Measurements from ENCODE around the gene ADA.
"Not testable (repeated sequence)": the region's sequence is repeated elsewhere in the genome, so short reads cannot be mapped to it uniquely, and the experiment has no call there.

ADA gene

DNA sequence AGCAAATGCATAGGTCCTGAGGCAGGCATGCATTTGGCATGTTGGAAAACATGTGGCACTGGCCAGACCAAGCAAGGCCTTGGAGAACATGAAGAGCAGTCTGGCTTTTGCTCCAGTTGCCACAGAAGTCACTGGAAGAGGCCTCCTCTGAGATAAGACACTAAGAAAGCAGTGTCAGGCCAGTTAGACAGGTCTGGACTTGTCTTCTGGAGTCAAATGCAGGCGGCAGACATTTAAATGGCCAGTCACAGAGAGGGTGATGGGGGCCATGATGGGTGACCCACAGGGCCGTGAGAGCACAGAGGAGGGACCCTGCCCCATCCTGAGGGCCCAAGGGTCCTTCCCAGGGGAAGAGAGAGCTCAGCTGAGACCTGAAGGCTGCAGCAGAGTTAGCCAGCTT, 26.7 kb upstream of the ADA start:
- DNase-seq = no peak

DNA sequence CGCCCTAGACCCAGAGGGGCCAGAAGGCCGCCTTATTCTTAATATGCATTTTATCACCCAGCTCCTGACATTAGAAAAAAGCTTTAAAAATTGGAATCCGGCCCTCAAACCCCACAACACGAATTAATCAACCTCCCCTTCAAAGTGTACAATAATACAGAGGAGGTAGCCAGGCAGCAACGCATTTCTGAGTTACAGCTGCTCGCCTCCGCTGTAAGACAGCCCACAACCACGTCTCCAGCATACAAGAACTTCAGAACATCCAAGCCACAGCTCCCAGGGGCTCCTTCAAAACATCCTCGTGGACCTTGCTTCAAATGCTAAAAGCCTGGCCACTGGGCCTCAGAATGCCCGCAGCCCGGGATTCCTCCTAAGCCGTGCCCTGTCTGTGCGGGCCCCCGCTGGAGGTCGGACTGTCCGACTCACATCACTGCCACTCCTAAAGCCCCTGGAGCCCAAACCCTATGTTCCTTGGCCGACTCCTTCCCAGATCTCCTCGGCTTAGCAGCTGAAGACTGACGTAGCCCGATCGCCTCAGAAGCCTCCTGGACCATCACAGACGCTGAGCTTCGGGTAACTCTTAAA, 20.9 kb upstream of the ADA start:
- DNase-seq = not testable (repeated sequence)

DNA sequence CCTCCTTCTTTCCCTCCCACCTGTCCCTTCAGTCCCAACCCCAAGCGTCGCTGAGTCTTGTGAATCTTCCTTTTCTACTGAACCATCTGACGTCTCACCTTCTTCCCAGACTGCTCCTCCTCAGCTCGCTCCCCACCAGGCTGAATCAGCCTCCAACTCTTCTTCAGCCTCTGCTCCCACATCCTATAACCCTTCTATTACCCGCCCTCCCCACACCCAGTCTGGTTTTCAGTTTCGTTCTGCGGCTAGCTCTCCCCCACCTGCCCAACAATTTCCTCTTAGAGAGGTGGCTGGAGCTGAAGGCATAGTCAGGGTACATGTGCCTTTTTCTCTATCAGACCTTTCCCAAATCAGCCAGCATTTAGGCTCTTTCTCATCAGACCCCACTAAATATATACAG, 20.0 kb upstream of the ADA start:
- not testable (repeated sequence) for DNase-seq

DNA sequence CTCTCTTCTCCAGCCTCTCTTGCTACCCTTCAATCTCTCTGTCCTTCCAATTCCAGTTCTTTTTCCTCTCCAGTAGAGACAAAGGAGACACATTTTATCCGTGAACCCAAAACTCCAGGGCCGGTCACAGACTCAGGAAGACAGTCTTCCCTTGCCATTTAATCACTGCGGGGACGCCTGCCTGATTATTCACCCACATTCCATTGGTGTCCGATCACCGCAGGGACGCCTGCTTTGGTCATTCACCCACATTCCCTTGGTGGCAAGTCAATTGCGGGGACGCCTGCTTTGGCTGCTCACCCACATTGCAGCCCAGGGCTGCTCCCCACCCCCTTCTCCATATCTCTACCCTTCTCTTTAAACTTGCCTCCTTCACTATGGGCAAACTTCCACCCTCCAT, 19.4 kb upstream of the ADA start:
- DNase-seq = not testable (repeated sequence)

DNA sequence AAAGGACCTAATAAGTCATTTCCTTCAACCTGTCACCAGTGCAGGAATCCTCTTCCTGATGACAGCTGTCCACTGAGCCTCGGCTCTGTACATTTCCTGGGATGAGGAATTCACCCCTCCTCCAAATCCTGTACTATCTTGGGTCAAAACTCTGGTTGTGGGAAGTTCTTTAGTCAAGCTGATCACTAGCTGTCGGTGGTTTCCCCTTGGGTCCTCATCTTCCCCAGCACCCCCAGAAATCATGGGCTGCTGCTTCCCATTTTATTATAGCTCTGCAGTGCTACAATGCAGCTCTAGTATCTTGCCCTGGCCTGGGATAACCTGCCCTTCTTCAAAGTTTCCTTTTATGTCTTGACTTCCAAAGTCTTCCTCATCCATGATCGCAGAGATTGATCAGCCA, 14.6 kb upstream of the ADA start:
- DNase-seq = no peak

DNA sequence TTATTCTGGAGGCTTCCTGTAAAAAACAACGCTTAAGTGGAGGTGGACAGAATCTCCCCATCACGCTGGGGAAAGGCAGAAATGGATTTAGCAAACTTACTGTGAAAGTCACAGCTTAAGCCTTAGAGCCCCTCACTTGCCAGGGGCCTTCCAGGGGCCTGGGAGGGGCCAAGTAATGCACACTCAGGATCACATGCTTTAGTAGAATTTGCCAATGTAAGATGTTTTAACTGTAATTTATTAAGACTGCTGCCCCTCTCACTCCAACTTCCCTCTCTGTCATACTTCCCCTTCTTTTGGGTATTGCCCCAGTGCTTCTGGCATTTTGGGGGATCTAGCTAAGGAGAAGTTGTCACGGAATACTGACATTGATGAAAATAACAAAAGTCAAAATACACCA, 12.6 kb upstream of the ADA start:
- no peak for DNase-seq

DNA sequence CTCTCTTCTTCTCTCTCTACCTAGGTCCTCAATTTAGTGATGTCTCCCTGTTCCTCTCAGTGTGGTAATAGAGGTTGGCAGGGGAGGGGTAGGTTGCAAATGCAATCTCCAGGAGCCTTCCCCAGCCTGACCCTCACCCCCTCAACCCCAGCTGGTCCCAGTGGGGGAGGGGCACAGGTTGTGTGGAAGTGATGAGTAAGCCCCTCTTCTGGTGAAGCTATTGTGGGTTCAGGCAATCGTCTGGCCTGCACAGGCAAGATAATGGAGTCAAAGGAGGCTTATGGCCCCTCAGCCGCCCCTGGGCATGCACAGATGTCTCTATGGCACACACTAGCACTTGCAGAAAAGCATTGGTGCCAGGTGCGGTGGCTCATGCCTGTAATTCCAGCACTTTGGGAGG, 10.8 kb upstream of the ADA start:
- DNase-seq = no peak

DNA sequence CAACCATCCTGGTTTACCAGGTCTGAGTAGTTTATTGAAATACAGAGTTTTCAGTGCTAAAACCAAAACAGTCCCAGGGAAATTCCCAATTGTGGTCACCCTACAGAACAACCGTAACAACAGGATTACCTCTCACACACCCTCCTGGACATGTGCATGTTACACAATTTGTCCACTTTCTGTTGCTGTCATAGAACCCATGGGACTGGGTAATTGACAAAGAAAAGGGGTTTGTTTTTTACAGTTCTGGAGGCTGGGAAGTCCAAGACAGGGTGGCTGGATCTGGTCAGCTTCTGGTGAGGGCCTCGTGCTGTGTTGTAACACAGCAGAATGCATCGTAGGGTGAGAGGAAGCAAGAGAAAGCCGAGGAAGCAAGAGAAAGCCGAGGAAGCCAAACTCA, 9.1 kb upstream of the ADA start:
- no peak for DNase-seq

DNA sequence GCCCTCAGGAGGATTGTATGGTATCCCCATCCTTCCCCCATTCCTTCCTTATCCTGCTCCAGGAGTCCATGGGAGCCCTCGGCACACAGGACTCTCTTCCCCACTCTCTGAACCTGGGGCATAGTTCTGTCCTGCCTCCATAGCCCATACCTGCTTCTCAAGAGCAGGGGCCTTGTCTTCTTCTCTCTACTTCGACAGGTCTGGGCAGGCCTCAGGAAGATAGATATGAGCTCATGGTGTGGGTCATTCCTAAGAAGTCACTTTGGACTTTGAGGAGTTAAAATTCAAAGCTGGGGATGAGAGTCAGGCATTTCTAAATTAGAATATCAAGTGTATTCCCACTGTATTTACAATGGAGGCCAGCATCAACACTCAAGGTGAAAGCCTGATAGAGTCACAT, 8.4 kb upstream of the ADA start:
- no peak for DNase-seq

DNA sequence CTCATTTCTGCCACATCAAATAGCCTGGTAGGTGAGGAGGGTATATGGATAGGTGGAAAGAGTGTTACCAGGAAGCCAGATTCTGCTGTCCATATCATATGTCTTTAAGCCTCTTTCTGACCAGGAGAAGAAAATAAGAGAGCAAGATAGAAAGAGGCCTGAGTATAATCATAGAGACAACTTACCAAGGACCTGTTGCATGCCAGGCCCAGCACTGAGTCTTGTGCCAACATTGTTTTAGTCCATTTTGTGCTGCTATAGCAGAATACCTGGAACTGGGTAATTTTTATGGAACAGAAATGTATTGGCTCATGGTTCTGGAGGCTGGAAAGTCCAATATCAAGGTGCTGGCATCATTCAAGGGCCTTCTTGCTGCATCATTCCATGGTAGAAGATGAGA, 7.3 kb upstream of the ADA start:
- no peak for DNase-seq

DNA sequence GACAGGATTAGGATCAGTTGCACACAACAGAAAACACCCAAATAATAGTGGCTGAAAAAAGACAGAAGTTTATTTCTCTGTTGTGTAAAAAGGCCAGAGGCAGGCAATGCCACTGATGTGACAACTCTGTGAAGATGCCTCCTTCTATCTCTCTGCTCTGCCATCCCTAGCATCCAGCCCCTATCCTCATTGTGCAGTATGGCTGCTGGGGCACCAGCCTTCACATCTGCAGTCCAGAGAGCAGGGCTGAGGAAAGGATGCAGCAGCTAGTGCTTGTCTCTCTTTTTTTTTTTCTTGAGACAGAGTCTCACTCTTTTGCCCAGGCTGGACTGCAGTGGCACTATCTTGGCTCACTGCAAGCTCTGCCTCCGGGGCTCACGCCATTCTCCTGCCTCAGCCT, 6.4 kb upstream of the ADA start:
- DNase-seq = no peak

DNA sequence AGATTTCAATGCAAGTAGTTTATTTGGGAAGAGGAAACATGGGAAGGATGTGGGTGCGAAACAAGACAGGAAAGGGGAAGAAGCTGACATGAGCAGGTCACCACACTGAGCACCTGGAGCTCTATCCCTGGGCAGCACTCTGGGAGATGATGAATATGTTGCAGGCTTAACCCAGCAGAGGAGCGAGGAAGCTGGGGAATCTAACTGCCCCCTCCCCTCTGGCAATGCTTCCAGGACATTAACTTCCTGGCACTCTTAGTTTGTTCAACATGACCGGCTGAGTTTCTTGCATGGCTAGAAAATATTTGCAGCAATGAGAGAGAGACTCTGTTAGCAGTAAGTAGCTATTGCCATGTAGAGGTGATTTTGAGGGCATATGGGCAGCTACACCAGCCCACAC, 4.9 kb upstream of the ADA start:
- no peak for DNase-seq

DNA sequence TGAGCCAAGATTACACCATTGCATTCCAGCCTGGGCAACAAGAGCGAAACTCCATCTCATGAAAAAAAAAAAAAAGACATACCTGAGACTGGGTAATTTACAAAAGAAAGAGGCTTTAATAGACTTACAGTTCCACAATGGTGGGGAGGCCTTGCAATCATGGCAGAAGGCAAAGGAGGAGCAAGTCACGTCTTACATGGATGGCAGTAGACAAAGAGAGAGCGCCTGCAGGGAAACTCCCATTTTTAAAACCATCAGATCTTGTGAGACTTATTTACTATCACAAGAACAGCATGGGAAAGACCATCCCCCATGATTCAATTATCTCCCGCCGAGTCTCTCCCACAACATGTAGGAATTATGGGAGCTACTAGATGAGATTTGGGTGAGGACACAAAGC, 2.7 kb upstream of the ADA start:
- DNase-seq = not testable (repeated sequence)

DNA sequence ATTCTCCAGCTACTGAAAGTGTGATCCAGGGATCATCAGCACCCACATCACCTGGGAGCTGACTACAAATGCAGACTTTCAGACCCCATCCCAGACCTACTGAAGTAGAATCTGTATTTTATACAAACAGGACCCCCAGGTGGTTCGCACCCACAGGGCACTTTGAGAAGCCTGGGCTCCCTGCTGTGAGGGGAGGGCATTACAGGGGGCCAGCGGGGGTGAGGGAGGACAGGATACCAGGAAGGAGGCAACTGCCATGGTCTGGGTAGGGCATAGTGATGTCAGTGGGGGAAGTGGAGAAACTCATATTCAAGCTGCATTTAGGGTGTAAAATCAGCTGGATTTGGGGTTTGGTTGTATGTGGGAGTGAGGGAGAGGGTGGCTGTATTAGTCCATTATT, 2.0 kb upstream of the ADA start:
- no peak for DNase-seq

DNA sequence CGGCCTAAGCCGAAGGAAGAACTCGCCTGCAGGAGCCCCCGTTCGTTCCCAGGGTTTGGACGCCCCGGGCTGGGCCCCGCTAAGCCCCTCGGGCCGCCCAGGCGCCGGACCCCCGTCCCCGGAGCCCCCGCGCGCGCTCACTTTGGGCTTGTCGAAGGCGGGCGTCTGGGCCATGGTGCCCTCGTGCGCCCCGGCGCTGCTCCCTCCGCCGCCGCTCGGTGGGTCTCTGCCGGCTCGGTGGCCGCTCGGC, 140 bp downstream of the ADA start:
- DNase-seq = no peak

DNA sequence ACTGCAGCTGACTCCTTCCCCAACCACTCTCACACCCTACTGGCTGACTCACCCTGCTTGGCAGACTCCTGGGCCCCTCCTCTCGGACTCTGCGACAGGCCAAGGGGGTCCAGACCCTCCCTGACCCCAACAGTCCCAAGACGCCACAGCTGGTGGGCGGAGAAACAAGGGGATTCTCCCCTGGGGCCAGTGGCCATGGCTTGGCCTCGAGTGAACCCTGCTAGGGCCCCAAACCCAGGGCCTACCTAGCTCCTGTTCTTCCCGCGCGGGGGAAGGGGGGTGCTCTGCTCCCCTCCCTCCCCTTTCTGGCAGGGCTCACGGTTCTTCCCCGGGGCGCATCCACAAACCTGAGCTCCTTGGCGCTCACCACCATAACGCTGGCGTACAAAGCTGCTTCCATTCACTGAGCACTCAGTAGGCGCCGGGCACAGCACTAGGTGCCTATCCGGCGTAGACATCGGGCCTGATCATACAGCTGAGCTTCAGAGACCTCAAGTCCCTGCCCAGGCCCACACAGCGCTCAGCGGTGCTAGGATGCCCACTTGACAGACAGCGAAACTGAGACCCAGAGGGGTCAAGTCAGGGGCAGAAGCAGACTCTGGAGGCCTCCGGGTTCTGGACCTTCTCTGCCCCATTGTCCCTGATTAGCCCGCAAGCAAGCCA, 597 bp downstream of the ADA start:
- no peak for DNase-seq

DNA sequence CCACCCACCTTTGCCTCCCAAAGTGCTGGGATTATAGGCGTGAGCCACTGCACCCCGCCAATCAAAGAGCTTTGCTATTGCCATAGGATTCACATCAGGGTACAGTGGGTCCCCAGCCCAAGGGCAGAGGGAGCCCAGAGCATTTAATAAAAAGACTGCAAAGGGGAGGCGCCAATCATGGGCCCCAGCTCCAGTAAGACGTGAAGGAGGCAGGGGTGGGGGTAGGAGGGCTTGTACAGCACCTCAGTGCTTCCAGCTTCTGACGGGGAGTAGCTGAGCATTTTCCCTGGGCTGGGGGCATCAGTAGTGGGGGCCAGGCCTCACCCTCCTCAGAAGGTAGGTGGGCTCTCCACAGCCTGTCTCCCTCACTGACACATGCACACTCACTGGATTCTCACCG, 1.5 kb downstream of the ADA start:
- DNase-seq = no peak

DNA sequence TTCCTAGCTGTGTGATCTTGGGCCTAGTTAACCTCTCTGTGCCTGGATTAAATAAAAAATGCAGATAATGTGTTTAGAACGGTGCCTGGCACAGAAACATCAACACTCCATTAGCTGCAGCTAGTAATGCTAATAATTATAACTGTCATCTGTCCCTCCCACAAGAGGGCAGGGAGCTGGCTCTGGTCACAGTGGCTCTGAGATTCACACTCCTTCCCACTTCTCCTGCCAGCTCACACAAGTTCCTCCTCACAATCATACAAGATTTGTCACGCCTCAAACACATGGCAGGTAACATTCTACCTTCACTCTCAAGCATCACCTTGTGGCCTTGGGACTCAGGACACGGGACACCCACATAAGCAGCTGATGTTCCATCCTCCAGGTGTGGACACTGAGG, 2.4 kb downstream of the ADA start:
- no peak for DNase-seq

DNA sequence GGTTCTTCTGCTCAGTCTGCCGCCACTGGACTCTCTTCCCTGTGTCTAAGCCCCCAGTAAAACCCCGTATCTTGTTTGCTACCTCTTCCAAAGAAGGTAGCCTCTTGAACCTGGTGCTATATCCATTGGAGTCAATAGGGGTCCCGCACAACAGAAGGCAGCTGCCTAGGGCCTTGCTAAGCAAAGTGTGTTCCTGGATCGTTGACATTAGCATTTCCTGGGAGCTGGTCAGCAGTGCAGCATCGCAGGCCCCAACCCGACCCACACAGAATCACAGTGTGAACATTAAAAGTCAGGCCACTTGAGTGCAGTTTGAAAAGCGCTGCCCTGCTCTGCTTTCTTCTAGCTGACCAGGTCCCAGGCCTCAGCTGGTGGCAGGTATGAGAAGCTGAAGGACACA, 2.9 kb downstream of the ADA start:
- no peak for DNase-seq

DNA sequence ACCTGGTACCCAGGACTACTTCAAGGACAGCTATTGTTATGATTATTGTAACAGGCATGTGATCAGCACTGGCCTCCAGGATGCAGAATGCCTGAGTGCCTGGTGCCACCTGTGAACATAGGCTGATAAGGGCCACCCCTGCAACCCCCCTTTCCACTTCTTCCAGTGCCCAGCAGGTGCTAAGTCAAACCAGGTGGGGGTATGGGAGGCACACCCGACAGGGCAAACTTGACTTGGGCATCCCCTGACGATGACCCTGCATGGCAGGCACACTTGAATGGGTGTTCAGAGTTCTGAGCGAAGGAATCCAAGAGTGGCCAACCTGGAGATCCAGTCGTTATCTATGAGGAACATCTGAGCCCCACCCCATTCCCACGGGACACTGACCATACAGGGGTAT, 3.4 kb downstream of the ADA start:
- DNase-seq = no peak

DNA sequence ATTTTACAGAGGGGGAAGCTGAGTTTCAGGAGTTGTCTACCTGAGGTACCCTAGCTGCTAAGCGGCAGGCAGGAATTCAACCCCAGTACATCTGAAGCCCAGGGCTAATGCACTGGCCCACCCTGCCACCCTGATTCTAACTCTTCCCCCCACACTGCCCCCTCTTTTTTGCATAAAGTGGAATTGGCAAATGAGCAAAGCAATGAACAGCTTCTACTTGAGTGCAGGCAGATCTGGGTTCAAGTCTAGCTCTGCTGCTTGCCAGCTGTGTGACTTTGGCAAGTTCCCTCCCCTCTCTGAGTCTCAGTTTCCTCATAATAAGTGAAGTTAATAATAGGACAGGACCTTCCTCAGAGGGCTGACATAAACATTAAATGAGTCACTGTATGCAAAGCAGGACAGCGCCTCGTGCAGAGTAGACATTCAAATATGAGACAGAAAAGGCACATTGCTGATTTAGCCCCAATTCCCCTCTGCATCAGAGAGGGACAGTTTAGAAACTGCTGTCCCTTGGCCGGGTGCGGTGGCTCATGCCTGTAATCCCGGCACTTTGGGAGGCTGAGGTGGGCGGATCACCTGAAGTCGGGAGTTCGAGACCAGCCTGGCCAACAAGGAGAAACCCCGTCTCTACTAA, 4.7 kb downstream of the ADA start:
- no peak for DNase-seq

DNA sequence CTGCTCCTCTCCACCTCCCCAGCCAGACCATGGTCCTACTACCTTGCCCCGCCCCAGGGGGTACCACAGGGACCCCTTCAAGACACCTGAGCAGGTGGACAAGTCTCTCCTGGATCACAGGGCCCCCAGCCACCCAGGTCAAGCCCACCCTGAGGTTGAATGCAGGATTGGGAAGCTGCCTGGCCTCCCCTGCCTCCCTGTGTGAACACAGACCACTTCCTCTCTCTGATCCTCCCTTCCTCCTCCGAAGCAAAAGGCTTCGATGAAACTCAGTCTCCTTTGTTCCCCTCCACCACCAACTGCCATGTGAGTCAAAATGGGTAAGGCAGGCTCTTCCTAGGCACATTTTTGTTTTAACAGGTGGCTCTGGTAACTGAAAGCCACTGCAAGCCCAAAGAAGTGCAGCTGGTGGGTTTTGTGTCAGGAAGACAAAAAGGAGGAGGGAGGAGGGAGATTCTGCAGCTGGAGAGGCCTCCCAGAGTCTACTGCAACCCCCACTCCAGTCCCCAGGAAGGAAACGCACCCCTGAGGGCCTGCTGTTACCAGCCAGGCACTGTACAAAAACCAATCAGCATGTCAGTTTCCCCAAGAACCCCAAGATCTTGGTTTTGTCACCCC, 5.4 kb downstream of the ADA start:
- no peak for DNase-seq

DNA sequence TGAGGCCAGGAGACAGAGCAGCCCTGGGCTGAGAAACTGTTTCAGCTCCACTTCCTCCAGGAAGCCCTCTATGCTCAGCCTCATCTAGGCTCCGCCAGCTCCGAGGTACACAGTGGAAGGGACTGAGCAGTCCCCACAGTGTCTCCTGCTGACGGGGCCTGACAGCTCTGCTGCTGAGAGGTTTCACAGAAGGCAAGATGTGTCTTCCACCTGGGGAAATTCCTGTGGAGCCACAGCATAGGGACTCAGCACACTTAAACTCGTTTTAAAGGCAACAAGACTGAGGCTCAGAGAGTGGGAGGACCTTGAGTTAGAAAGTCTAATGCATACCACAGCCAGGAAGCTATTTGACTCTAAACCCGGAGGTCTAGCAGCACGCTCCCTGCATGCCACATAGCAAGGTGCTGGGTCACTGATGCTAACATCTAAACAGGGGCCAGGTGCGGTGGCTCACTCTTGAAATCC, 6.8 kb downstream of the ADA start:
- DNase-seq = no peak

DNA sequence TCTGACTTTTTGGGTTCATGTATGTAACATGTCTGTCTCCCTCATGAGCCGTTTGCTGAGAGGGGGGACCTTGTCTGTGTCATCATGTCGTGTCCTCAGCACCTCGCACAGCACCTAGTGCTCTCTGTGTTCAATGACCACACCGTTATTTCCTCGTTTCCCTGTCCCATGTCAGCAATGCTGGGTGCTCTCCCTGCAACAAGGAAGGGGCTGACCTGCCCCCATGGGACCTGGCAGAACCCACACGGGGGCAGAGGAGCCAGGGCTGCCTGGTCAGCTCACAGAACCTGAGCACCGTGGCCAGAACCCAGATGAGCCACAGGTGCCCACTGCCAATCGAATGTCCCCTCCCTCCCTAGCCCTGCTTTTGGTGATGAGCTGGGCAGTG, 7.3 kb downstream of the ADA start:
- no peak for DNase-seq

Measured in amniotic stem cell (primary cell).